ENCODE measurements around the gene COLEC11.

COLEC11 gene

DNA sequence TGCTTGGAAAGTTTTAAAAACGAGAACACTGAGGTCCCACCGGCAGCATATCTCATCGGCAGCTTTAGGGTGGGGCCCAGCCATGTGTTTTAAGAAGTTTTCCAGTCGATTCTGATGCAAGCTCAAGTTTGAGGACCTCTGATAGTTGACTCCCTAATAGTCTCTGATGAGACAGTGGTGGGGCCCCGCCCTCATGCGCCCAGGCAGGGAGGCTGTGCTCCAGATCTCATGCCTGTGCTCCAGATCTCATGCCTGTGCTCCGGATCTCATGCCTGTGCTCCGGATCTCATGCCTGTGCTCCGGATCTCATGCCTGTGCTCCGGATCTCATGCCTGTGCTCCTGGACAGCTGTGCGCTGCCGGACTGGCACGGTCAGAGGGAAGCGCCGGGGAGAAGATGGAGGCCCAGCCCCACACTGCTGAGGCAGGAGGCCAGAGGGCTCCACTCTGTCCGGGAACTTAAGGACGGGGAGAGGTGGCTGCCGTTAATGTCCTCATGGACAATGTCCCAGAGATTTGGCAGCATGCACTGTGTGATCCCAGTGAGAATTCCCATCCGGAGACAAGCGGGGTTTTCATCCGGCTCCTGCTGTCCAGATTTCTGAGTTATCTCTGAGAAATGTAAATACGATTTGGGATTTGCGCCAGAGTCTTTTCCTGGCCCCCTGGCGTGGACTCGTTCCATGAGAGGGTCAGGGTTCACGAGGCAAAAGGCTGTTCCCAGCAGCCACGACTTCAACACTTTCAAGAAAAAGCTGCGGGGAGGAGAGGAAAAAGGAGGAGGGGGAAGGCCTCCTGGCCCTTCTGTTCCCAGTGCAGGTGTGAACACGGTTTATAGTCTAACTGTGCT, 9.4 kb upstream of the COLEC11 start:
- H3K4me3 ChIP-seq (replicated peaks in 1 of 2; ENCODE audit: low read depth in 2 of 2, low read length in 2 of 2): peak overlapping the region in 1 of 2 donors; percentile 19
- TF ChIP-seq, protein P1, sequence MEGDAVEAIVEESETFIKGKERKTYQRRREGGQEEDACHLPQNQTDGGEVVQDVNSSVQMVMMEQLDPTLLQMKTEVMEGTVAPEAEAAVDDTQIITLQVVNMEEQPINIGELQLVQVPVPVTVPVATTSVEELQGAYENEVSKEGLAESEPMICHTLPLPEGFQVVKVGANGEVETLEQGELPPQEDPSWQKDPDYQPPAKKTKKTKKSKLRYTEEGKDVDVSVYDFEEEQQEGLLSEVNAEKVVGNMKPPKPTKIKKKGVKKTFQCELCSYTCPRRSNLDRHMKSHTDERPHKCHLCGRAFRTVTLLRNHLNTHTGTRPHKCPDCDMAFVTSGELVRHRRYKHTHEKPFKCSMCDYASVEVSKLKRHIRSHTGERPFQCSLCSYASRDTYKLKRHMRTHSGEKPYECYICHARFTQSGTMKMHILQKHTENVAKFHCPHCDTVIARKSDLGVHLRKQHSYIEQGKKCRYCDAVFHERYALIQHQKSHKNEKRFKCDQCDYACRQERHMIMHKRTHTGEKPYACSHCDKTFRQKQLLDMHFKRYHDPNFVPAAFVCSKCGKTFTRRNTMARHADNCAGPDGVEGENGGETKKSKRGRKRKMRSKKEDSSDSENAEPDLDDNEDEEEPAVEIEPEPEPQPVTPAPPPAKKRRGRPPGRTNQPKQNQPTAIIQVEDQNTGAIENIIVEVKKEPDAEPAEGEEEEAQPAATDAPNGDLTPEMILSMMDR (IDR thresholded peaks at IDR 0.05; ENCODE audit: low read depth, low read length): no peak
- peak; percentile 70 to 94 for DNase-seq (ENCODE audit: low read depth in 2 of 2)

DNA sequence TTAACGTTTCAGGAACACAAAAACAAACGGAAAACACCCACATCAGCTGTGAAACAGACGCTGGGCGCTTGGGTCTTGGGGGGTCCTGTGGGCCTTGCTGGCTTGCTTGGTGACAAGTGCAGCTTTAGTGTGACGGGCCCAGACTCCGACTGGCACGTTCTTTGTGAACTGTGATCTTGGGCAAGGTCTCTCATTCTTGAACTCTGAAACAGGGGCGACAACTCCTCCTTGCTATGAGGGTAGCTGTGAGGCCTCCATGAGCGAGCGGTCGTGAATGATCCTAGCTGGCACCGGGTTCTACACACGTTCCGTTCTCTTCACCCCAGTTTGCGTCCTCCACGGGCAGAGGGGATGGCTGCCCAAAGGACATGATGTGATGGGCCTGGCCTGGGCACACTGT, 8.7 kb upstream of the COLEC11 start:
- TF ChIP-seq, protein P1 (IDR thresholded peaks at IDR 0.05; ENCODE audit: low read depth, low read length): no peak
- DNase-seq (ENCODE audit: low read depth in 2 of 2): no peak
- no peak overlapping the region for H3K4me3 ChIP-seq (replicated peaks in 1 of 2; ENCODE audit: low read depth in 2 of 2, low read length in 2 of 2)

DNA sequence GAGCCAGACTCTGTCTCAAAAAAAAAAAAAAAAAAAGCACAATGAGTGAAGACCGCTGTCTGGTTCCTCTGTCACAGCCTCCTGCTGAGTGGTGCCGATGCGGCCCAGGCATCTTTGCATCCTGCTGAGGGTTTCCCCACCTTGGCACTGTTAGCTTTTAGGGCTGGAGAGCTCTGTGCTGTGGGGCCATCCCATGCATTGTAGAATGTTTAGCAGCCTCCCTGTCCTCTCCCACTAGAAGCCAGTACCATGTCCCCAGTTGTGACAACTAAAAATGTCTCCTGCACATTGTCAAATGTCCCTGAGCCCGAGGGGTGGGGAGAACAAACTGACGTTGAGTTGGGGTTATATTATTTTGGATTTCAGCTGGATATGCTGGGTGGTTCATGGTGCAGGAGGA, 7.9 kb upstream of the COLEC11 start:
- no peak overlapping the region for H3K4me3 ChIP-seq (replicated peaks in 1 of 2; ENCODE audit: low read depth in 2 of 2, low read length in 2 of 2)
- DNase-seq (ENCODE audit: low read depth in 2 of 2): no peak
- TF ChIP-seq, protein P1 (IDR thresholded peaks at IDR 0.05; ENCODE audit: low read depth, low read length): no peak

DNA sequence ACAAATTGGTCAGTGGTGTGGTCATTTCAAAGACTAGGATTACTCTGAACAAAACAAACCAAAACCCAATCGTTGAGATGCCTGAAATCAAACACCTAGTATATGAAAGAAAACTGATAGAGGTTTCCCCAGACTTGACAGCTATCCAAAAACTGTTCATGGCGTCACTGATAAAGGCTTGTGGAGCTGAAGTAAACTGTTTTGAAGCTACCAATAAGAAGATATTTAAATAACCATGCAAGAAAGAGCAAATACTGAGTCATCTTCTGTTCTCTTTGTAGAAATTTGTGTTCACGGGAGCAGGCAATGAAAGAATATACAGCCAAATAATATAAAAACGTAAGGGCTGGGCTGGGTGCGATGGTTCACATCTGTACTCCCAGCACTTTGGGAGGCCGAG, 7.5 kb upstream of the COLEC11 start:
- peak in 1 of 2 donors; percentile 61 for DNase-seq (ENCODE audit: low read depth in 2 of 2)
- no peak overlapping the region for H3K4me3 ChIP-seq (replicated peaks in 1 of 2; ENCODE audit: low read depth in 2 of 2, low read length in 2 of 2)
- TF ChIP-seq, protein P1 (IDR thresholded peaks at IDR 0.05; ENCODE audit: low read depth, low read length): no peak

DNA sequence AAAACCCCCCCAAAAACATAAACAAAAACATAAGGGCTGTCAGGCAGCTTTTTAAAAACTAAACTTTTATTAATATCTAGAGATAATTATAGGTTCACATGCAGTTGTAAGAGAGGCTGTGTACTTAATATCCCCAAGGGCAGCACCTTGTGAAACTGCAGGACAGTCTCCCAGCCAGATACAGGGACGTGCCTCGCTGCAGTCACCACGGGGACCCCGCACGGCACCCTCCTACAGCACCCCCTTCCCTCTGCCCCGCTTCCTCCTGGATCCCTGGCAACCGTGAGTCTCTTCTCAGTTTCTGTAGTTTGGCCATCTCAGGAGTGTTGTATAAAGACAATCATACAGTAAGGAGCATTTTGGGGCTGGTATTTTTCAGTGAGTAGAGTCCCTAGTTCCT, 6.8 kb upstream of the COLEC11 start:
- TF ChIP-seq, protein P1 (IDR thresholded peaks at IDR 0.05; ENCODE audit: low read depth, low read length): no peak
- DNase-seq (ENCODE audit: low read depth in 2 of 2): no peak
- H3K4me3 ChIP-seq (replicated peaks in 1 of 2; ENCODE audit: low read depth in 2 of 2, low read length in 2 of 2): no peak overlapping the region

- no peak overlapping the region for H3K4me3 ChIP-seq (replicated peaks in 1 of 2; ENCODE audit: low read depth in 2 of 2, low read length in 2 of 2)
- TF ChIP-seq, protein P1 (IDR thresholded peaks at IDR 0.05; ENCODE audit: low read depth, low read length): no peak
- DNase-seq (ENCODE audit: low read depth in 2 of 2): no peak
Observed at GRCh38 chr2:3589086-3589485, 5.8 kb upstream of the COLEC11 start.

Data from cardiac fibroblast (primary cell).